ENCODE data around the gene SIAE.

Gene SIAE

GRCh38 chr11:124673333-124674167, at the start of gene SIAE, which contains the start of gene SPA17:
TSS of gene SIAE (minus strand) at chr11:124673739. CDS start at chr11:124673708, 31 bp downstream.
TSS of gene SPA17 (plus strand) at chr11:124673904. CDS start at chr11:124675265, 1,361 bp downstream.
- DNase-seq (ENCODE audit: low read depth in 2 of 2) = peak; percentile 85 to 86

- no peak for DNase-seq (ENCODE audit: low read depth in 2 of 2)
These were observed 48.6 kb upstream of the SIAE start for GRCh38 chr11:124722176-124722575.

DNA sequence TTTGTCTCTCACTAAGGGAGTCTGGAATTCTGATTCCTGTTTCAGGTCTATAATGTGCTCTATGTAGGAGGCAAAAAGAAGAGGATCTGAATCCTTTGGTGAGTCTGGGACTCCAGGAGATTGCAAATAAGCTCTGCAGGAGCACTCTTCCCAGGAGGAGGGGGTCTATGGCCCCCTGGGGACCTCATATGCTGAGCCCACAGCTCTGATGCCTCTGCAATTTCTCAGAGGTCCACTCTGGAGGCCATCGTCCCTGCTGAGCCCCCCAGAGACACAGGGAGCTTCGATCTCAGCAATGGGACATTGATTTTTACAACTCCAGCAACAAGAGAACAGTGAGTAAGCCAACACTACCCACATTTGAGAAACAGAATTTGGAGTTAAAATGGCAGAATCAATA, 46.0 kb upstream of the SIAE start:
- DNase-seq (ENCODE audit: low read depth in 2 of 2) = no peak

DNA sequence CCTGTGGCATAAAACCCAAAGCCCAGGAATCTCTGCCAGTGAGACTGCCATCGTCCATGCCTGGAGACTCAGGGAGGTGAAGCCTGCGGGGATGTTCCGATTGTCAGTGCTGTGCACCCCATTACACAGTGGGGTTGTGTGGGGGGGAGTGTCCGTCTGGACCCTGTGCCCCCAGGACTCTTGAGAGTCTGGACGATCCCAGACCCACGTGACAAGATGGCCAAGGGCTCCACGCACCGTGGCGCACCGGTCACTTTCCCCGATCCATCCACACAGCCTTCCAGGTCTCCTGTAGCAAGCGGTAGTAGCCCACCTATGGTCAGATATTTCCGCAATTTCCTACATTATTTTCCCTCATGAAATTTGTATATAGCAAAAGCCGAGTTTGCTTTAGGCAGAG, 45.3 kb upstream of the SIAE start:
- no peak for DNase-seq (ENCODE audit: low read depth in 2 of 2)

DNA sequence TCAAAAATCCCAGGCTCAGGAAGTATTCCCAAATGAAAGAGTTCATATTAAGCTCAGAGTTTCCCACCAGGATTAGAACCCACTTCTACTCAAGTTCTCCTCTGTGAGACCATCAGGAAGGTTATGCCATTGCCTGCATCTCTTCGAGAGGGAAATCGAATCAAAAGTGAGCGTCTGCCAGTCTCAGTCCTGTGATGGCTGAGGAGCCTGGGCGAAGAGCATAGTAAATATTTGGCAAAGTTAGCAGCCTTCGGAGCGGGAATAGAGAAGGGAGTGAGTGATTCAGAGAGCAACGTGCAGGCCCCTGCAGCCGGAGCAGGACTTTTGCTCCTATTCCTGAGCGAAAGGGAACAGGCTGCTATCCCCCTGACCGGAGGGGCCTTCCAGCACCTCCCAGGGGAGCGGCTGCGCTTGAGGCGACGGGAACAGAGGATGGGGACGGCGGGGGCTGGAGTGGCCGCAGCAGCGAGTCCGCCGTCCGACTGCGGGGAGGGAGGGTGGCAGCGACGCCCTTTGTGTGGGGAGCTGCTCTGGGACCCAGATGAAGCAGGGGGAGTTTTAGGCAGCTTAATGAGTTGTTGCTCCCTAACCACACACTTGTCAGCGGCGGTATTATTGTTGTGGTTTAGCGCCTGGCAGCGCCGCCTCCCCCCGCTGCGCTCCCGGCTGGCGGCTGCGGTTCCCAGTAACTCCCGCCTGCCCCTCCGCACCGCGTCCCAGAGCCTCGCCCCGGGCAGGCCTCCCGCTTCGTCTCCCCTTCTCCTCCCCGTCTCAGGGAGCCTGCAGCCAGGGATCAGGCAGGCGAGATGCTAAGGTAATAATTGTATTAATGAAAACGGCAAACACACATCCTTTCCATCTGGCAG, 44.5 kb upstream of the SIAE start:
- peak in 1 of 2 donors; percentile 2 for DNase-seq (ENCODE audit: low read depth in 2 of 2)

DNA sequence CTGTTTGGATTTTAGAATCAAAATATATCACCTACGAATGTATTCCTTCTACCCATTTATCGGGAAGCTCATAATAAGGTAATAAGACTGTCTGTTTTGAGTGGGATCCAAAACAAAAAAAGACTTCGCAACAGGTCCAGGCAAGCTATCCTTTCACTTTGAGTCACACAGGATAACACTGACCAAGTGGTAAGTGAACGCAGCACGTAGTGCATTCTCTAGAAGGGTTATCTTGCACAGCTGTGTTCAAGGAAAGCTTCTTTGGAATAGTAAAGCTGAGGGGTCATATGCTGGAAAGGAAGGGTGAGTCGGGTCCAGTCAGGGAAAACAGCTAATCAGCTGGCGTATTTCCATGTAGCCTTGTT, 43.9 kb upstream of the SIAE start:
- no peak for DNase-seq (ENCODE audit: low read depth in 2 of 2)

DNA sequence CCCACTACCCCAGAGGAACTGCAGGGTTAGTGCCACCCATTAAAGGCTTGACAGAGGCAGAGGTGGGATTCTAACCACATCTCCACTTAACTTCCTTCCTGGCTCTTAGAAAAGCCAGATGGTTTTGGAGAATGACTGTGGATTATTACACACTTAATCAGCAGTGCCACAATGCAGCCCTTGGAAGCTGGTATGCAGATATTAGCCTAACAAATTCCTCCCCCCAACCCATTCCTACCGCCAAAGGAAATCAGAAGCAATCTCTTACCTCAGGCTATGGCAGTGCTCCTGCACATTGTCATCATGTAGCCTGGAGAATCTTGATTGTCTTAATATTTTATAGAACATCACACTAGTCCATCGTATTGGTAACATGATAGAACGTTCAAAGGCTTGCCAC, 43.1 kb upstream of the SIAE start:
- no peak for DNase-seq (ENCODE audit: low read depth in 2 of 2)

DNA sequence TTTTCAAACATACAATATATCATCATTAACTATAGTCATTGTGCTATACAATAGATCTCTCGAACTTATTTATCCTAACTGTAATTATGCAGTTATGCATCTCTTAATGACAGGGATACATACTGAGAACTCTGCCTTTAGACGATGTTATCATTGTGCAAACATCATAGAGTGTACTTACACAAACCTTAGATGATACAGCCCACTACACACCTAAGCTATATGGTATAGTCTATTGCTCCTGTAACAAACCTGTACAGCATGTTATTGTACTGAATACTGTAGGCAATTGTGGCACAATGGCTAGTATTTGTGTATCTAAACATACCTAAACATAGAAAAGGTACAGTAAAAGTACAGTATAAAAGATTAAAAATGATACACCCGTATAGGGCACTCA, 38.9 kb upstream of the SIAE start:
- DNase-seq (ENCODE audit: low read depth in 2 of 2) = no peak

GRCh38 chr11:124707829-124708228, 34.3 kb upstream of the SIAE start:
- DNase-seq (ENCODE audit: low read depth in 2 of 2) = no peak

- no peak for DNase-seq (ENCODE audit: low read depth in 2 of 2)
These were observed 26.5 kb upstream of the SIAE start for GRCh38 chr11:124700028-124700427.

- no peak for DNase-seq (ENCODE audit: low read depth in 2 of 2)
These were observed 26.0 kb upstream of the SIAE start for GRCh38 chr11:124699547-124699946.

GRCh38 chr11:124693142-124693541, 19.6 kb upstream of the SIAE start:
- no peak for DNase-seq (ENCODE audit: low read depth in 2 of 2)

DNA sequence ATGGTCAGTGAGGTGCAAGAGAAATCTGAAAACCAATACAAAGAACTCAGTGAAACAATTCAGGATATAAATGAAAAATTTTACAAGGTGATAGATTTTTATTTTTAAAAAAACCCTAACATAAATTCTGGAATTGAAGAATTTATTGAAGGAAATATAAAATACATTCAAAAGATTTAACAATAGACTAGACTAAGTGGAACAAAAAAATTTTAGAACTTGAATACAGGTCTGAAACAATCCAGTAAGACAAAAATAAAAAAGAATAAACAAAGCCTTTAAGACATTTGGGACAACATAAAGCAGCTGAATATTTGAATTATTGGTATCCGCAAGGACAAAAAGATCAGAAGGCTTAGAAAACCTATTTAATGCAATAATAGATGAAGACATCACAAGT, 8.9 kb upstream of the SIAE start:
- no peak for DNase-seq (ENCODE audit: low read depth in 2 of 2)

- no peak for DNase-seq (ENCODE audit: low read depth in 2 of 2)
These were observed 7.9 kb upstream of the SIAE start for GRCh38 chr11:124681421-124681820.

- DNase-seq (ENCODE audit: low read depth in 2 of 2) = no peak
These were observed 4.9 kb upstream of the SIAE start for GRCh38 chr11:124678416-124678815.

- no peak for DNase-seq (ENCODE audit: low read depth in 2 of 2)
These were observed 2.8 kb upstream of the SIAE start for GRCh38 chr11:124676386-124676785.

- DNase-seq (ENCODE audit: low read depth in 2 of 2) = no peak
These were observed 1.0 kb upstream of the SIAE start for GRCh38 chr11:124674571-124674970.

DNA sequence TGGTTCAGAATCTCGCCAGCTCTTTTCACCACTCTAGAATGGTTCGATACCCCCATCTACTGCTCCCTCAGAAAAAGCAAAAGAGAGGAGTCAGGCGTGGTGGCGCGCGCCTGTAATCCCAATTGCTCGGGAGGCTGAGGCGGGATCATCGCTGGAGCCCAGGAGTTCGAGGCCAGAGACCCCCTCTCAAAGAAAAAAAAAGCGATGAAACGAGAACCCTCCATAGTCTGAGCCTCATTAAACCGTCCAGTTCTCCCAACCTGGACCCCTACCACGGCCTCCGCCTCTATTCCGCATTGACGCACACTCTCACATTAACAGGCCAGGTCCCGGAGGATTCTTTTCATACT, 604 bp upstream of the SIAE start:
- no peak for DNase-seq (ENCODE audit: low read depth in 2 of 2)

GRCh38 chr11:124672536-124673215, 863 bp downstream of the SIAE start:
- DNase-seq (ENCODE audit: low read depth in 2 of 2) = no peak

- DNase-seq (ENCODE audit: low read depth in 2 of 2) = no peak
These were observed 2.8 kb downstream of the SIAE start for GRCh38 chr11:124670732-124671131.

GRCh38 chr11:124669193-124669592, 4.3 kb downstream of the SIAE start:
- no peak for DNase-seq (ENCODE audit: low read depth in 2 of 2)

DNA sequence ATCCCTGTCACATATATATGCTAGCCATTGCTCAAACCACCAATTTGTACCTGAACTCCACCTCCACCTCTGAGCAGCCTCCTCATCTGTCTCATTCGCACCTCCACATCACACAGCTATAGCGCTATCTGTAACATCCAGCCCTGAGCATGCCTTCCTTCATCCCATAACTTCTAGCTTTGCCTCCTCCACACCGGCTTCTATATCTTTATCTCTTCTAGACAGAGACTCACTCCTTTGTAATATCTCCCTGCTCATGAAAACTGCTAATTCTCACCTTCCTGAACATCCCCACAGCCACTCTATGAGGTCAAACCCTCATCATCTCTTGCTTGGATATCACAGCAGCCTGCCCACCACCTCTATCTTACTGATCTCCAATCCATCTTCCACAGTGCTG, 5.9 kb downstream of the SIAE start:
- DNase-seq (ENCODE audit: low read depth in 2 of 2) = no peak

Measured in stimulated activated CD8-positive, alpha-beta memory T cell treated with anti-CD3 and anti-CD28 coated beads, Interleukin-15, amount 100 ng/mL, for 48 hours (primary cell).